Cardiac muscle cell (in vitro differentiated cells and primary cell): Measurements from ENCODE around the gene B3GALT6. TPM values are rescaled to one million over a fixed set of nuclear protein-coding genes. Genes with fewer than 3 reads are reported as not detected.
A peak's percentile ranks its signal among the peaks of the same experiment; 100 is the strongest.

Experiments used
- DNase-seq, 2 donors: peaks; one replicate each; pipeline versions ENCODE4 v3.0.0 to v3.0.0-alpha.2; 2010 to 2017; ENCODE audit warnings: low read depth in 1 of 2, low spot score in 1 of 2
- H3K27ac ChIP-seq: fragments of 200-600 bp; sonication (generic); 2 replicates; pipeline ENCODE4 v1.5.1; 2016
- H3K27me3 ChIP-seq: fragments of 200-600 bp; sonication (generic); 2 replicates; pipeline ENCODE4 v1.6.0; 2016; ENCODE audit warnings: control low read depth
- H3K36me3 ChIP-seq: fragments of 200-600 bp; sonication (generic); 2 replicates; pipeline ENCODE4 v1.5.1; 2016; ENCODE audit warnings: control low read depth
- H3K4me1 ChIP-seq: fragments of 200-600 bp; sonication (generic); 2 replicates; pipeline ENCODE4 v1.8.1; 2017; ENCODE audit warnings: low read depth, mild to moderate bottlenecking, mixed run types
- H3K4me3 ChIP-seq: fragments of 200-600 bp; sonication (generic); 2 replicates; pipeline ENCODE4 v1.5.1; 2016; ENCODE audit warnings: mild to moderate bottlenecking
- H3K9me3 ChIP-seq: fragments of 200-600 bp; sonication (generic); 2 replicates; pipeline ENCODE4 v1.5.1; 2017; ENCODE audit warnings: low read depth, mild to moderate bottlenecking, control low read depth
- polyA plus RNA-seq: library from polyadenylated mRNA; unstranded; fragments of >200 nt; fragmentation: Nextera tagmentation; extraction: Ambion mirVana; gene quantifications from 2 replicates; pipeline ENCODE4 v1.2.1, GENCODE V29; 2016
- total RNA-seq: library from RNA; depleted of rRNA; stranded (reverse); fragments of >200 nt; gene quantifications from 2 replicates; pipeline ENCODE4 v1.2.3, GENCODE V29; 2016
- TF ChIP-seq, protein P1 (sequence below): IDR thresholded peaks from 2 replicates; pipeline ENCODE4 v1.5.1; 2012; ENCODE audit warnings: low read depth, mild to moderate bottlenecking, low read length

Gene B3GALT6
- total and polyA plus RNA-seq, 2 experiments from 2014 or later = 56.8 to 58.9 TPM

DNA sequence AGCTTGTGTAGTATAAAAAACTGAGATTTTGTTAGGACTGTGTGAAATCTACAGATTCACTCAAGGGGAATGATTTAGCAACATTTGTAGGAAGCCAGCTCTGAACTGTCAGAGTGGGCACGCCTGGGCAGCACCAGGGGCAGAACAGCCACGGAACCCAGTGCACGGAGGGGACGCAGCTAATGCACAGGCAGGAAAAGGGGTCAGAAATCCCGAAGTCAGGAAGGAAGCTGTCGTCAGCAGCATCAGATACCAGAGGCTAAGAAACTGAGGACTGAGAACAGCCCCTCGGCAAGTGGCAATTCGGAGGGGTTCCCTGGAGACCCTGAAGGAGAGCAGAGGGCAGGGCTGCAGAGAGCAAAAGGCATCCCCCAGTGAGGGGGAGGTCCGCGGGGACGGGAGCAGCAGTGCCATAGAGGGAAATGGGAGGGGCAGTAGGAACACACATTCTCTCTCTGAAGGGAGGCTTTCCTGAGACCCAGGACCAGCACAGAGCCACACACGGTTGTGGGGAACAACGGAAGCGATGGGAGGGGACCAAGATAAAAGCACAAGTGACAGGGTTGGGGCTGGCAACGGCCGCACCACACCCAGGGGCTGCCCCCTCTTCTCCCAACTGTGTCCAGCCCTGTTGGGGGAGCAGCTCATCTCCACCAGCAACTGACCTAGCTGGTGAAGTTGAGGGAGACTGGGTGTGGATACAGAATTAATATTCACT is 29.0 kb downstream of the B3GALT6 start:
- H3K4me3 ChIP-seq = no peak overlapping the region
- H3K27me3 ChIP-seq = no peaks in the 10 kb centered on the region
- peak overlapping the region; percentile 13 for H3K27ac ChIP-seq
- TF ChIP-seq, protein P1, sequence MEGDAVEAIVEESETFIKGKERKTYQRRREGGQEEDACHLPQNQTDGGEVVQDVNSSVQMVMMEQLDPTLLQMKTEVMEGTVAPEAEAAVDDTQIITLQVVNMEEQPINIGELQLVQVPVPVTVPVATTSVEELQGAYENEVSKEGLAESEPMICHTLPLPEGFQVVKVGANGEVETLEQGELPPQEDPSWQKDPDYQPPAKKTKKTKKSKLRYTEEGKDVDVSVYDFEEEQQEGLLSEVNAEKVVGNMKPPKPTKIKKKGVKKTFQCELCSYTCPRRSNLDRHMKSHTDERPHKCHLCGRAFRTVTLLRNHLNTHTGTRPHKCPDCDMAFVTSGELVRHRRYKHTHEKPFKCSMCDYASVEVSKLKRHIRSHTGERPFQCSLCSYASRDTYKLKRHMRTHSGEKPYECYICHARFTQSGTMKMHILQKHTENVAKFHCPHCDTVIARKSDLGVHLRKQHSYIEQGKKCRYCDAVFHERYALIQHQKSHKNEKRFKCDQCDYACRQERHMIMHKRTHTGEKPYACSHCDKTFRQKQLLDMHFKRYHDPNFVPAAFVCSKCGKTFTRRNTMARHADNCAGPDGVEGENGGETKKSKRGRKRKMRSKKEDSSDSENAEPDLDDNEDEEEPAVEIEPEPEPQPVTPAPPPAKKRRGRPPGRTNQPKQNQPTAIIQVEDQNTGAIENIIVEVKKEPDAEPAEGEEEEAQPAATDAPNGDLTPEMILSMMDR = no peak
- no peaks in the 10 kb centered on the region for H3K4me1 ChIP-seq
- H3K36me3 ChIP-seq = peaks cover 19% of the 10 kb centered on the region
- DNase-seq = no peak
- no peaks in the 10 kb centered on the region for H3K9me3 ChIP-seq

DNA sequence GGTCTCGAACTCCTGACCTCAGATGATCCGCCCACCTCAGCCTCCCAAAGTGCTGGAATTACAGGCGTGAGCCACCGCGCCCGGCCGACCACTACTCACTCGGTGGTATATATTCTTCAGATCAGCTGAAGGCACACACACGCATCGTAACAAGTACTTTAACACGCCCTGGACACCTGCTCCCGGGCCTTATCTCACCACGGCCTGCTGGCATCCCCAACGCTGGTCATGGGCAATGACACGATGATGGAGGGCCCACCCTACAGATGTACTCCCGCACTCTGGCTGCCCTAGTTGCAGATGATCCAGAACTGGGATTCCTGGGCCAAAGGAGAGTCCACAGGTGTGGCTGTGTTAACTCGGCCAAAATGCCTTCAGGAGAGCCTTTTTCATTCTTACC is 30.0 kb downstream of the B3GALT6 start:
- Histone ChIP-seq H3K9me3 (no peaks in the 10 kb centered on the region), H3K27ac (no peak overlapping the region), H3K36me3 (peaks cover 15% of the 10 kb centered on the region), H3K27me3 (no peaks in the 10 kb centered on the region), H3K4me3 (no peak overlapping the region), H3K4me1 (no peaks in the 10 kb centered on the region)
- no peak for DNase-seq
- TF ChIP-seq, protein P1 = no peak

DNA sequence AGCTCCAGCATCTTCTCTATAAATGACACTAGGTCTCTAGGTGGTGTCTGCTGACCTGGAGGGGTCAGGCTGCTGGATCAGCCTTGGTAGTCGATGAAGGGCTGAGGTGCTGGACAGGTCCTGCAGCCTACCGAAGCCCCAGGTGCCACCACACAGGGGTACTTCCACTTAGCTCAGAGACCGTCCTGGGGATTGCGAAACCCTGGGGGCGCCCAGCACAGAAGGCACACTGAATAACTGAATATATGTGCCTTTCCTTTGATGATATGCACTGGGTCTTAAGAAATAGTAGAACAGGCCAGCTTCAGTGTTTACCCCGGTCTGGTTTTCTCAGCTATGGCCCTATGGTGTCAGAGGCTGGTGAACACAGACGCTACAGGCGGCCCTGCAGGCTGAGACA is 30.7 kb downstream of the B3GALT6 start:
- Histone ChIP-seq H3K4me3 (no peak overlapping the region), H3K4me1 (no peaks in the 10 kb centered on the region), H3K27me3 (no peaks in the 10 kb centered on the region), H3K9me3 (no peaks in the 10 kb centered on the region), H3K36me3 (peaks cover 15% of the 10 kb centered on the region), H3K27ac (no peak overlapping the region)
- TF ChIP-seq, protein P1 = no peak
- no peak for DNase-seq

DNA sequence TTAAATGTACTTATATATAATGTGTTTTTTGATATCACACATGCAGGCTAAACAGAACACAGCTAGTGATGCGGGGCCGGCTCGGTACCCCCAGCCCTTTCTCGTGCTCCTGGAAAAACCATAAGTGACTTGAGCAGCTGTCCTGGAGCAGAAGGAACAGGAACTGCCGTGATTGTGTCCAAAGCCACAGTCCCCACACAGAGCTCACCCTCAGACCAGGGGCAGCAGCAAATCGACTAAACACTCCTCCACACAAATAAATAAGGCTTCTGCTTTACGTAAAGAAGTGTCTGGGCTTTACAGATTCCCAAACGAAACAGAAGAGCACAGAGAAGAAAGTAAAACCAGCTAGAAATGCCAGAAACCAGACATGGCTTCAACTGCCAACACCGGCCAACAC is 32.0 kb downstream of the B3GALT6 start:
- H3K27ac ChIP-seq = no peak overlapping the region
- peaks cover 15% of the 10 kb centered on the region for H3K36me3 ChIP-seq
- no peaks in the 10 kb centered on the region for H3K4me1 ChIP-seq
- H3K4me3 ChIP-seq = no peak overlapping the region
- TF ChIP-seq, protein P1 = no peak
- DNase-seq = no peak
- no peaks in the 10 kb centered on the region for H3K9me3 ChIP-seq
- no peaks in the 10 kb centered on the region for H3K27me3 ChIP-seq

DNA sequence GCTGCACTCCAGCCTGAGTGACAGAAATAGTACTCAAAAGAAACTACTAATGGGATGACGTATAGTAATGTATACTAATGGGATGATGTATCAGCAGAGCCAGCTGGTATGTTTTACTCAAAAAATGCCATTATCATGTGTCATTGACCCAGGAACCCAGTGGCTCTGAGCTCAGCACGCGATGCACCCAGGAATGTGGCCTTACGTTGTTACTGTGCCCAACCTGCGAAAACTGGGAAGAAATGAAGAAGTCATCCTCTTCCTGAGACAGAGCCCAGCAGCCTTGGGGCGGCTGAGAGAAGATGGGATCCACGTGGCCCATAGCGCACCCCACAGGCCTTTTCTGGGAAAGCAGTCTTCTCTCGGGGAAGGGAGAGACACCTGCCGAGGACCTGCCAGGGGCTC is 32.8 kb downstream of the B3GALT6 start:
- Histone ChIP-seq H3K9me3 (no peaks in the 10 kb centered on the region), H3K27ac (peak overlapping the region; percentile 35), H3K36me3 (peaks cover 15% of the 10 kb centered on the region), H3K4me3 (no peak overlapping the region), H3K4me1 (no peaks in the 10 kb centered on the region), H3K27me3 (no peaks in the 10 kb centered on the region)
- TF ChIP-seq, protein P1 = peak; percentile 51
- DNase-seq = peak in 1 of 2 donors; percentile 79
